Measurements from ENCODE around the gene KIAA0040.

KIAA0040 gene

DNA sequence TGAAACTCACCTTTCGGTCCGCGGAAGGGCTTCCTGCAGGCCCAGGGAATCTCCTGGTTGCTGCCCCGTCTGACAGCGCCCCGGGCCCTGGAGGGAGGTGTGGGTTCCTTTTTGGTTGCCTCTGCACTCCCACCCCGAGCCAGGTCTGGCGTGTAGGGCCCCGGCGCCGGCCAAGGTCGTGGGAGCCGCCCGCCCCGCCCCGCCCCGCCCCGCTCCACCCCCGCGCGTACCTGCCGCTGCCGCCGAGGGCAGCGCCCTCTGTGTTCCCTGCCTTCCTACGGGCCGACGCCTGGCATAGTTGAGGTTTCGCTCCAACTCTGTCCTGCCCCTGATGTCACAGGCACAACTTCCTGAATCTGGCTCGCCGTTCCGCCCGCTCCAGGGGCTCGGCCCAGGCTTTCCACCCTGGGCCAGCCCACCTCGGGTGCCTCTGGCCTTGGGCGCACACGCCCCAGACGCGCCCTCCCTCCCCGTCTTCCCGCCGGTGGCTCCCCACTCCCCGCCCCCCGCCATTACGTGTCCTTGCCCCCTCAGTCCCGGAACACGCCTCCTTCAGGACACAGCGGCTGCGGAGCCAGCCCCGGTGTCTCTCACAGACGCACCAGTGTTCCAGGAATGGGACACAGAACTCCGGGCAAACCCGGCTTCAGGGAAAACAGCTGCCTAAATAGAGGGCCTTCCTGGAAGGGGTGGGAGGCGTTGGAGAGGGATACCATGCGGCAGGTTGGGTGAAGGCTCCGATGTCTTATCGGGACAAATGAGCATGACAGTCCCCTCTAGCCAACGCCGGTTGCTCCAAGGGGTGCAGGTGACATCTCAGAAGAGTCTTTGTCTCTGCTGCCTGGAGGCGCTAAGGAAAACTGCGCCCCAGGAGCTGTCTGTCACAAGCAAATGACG lies at the start of gene KIAA0040:
KIAA0040 (minus strand) TSS at position 147 of the 897 bp plus-strand sequence. CDS start 31,763 bp downstream, outside the sequence.
- DNase-seq: peak; percentile 80

DNA sequence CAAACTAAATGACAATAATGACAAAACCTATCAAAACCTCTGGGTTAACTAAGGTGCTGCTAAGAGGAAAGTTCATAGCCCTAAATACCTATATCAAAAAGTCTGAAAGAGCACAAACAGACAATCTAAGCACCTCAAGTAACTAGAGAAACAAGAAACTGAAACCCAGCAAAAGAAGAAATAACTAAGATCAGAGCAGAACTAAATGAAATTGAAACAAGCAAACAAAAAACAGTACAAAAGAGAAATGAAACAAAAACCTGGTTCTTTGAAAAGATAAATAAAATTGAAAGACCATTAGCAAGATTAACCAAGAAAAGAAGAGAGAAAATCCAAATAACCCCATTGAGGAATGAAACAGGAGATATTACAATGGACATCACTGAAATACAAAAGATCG lies 44.8 kb upstream of the KIAA0040 start:
- peak; percentile 63 for DNase-seq

DNA sequence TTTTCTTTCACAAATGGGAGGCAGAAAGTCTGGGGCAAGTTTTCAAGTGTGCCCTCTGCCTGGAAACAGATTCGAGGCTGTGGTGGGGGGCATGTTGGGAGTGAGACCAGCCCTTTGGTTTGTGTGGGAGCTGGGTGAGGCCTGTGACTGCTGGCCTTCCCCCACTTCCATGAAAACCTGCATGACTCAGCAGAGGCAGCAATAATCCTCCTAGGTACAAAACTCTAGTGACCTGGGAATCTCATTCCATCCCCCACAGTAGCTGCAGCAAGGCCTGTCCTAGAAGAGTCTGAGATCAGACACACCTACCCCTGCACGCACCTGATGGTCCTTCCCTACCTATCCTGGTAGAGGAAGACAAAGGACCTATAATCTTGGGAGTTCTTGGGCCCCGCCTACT lies 42.1 kb upstream of the KIAA0040 start:
- no peak for DNase-seq

DNA sequence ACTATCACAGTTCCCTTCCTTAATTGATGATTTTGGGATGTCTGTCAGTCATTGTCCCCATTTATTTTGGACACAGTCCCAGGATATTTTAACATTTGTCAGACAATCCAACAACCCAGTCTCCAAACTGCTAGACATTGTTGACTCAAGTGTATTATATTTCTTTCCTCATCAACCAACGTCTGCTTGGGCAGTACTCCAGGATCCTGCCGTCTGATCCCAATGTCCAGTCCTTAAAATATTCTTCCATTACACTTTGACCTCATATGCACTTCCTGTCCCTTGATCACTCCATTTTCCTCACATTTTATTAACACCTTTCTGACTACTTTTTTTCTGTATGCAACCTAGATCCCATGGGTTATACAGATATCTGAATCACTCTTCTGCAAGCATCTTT lies 39.8 kb upstream of the KIAA0040 start:
- DNase-seq: no peak

DNA sequence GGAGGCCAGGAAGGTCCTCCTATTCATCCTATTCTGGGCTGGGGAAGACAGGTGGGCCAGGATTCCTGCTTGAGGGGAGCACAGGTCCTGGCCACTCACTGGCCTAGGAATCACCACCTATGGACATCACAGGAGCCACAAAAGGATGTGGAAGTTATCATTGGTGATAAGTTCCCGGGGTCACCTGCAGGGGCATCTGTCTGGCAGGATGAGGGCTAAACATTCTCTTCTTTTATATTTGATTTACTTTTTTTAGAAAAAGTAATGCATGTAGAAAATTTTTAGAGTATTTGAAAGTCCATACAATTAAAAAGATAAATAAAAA lies 33.2 kb upstream of the KIAA0040 start:
- DNase-seq: no peak

DNA sequence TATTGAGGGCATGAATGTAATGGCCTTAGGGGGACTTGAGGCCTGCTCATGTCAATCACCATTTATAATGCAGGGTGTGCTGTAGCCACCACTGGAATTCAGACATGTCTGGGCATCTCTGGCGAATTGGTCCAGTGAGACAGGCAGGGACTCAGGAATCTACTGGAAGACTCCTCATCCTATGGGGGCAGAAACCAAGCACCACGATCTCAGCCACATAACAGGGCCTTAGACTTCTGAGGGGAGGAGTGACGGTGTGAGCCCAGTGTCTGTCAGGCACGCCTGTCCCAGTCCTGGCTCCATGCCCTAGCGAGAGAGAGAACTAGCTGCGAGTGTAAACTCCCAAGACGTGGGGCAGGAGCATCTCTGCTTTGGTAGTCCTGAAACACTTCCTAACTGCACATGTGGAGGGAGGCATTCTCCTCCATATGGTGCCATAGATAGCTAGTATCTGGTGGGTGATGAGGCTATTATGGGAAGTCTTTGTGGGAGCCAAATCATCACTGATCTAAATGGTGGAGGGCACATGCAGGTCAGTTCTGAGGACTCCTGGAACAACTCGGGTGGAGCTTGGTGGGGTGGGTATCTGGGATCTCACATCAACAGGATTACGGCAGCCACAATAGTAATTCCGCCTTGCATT lies 29.8 kb upstream of the KIAA0040 start:
- no peak for DNase-seq

DNA sequence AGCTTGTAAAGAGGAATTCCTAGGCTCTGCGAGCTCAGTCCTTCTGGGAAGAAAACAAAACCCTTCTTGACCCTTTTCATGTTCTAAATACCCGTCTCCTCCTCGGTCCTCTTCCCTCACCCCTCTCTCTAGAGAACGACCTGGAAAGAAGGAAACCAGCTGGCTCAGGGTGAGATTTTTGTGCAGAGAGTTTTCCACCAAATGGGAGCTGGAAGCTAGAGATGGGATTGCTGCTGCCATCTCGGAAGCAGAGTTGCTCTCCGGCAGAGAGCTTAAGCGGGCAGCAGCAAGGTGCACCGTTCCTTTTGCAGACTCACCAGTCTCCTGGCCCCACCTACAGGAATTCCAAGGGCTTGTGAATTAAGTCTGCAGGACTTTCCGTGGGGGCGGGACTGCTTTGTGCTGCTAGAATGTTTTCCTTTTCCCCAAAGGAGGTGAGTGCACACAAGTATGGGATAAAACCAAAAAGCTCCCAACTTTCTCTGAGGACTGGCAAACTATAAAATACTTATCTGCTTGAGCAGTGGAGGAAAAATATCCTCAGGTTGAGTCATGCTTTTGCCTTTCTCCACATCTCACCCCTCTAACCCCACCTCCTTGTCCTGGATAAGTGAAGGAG lies 29.1 kb upstream of the KIAA0040 start:
- no peak for DNase-seq

DNA sequence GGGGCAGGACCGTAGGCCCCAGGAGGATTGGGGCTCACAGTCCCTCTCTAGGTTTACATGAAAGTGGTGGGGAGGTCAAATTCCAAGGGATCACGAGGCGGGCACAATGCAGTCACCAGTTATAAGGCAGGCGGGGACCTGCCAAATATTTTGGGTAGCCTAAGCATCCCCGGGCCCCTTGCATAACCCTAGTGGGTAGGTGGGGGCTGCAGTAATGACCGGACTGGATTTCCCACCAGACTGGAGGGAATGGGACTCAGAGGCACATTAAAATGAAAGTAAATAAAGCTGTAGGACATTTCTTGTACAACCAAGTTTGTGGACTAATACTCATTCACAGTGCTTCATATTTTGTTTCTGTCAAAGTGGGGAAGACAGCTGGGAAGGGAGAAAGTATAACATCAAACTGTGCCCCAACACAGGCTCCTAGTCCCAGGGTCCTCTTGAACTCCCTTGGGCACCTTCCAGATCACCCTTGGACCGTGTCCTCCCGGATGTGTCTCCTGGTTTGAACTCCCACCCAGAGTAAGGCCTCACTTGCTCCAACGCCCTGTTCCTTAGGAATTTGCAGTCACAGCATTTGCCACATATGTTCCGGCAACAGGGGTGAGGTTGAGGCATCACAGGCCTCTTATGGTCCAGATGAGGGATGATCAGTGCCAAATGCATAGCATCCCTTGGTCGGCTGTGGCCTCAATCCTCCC lies 28.4 kb upstream of the KIAA0040 start:
- no peak for DNase-seq

DNA sequence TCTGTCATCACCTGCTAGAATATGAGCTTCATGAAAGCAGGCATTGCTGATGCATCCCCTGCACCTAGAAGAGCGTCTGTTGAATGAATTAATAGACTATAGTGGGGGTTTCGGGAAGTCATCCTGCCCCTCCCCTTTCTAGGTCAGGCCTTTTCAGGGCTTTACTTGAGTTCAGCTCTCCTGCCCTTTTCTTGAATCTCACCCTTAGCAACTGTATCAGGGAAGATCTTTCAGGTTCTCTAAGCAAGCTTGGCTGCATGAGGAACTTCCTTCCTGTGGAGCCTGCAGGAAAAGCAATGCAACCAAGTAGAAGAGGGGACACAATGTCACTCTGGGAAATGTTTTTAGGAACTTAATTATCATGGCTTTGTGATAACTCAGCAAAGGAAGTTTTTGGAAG lies 27.2 kb upstream of the KIAA0040 start:
- DNase-seq: no peak

DNA sequence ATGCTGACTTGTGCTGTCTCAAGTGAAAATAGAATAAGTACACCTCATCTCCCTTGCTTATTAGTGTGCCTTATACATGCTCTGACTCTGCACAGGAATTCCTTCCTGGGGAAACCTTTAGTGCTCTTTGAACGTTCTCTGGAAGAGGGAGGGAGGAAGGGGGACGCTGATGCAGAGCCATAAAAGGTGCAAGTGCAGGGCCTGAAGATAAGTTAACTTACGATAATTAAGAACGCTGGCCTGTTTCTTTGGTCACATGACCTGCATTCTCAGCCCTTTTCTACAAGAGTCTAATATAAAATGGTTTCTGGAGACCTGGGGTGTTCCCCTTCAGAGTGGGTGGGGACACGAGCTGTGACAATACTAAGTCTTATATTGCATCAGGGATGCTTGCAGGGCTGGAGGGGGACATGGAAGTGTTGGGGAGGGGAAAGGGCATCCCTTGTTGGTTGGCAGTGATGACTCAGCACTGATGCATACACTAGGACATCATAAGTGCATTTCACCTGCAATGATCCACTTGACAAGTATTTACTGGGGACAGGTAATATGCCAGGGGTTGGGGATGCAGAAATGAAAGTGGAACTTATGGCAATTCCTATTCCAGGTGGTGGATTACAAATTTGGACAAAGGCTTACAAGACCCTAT lies 26.3 kb upstream of the KIAA0040 start:
- DNase-seq: no peak

DNA sequence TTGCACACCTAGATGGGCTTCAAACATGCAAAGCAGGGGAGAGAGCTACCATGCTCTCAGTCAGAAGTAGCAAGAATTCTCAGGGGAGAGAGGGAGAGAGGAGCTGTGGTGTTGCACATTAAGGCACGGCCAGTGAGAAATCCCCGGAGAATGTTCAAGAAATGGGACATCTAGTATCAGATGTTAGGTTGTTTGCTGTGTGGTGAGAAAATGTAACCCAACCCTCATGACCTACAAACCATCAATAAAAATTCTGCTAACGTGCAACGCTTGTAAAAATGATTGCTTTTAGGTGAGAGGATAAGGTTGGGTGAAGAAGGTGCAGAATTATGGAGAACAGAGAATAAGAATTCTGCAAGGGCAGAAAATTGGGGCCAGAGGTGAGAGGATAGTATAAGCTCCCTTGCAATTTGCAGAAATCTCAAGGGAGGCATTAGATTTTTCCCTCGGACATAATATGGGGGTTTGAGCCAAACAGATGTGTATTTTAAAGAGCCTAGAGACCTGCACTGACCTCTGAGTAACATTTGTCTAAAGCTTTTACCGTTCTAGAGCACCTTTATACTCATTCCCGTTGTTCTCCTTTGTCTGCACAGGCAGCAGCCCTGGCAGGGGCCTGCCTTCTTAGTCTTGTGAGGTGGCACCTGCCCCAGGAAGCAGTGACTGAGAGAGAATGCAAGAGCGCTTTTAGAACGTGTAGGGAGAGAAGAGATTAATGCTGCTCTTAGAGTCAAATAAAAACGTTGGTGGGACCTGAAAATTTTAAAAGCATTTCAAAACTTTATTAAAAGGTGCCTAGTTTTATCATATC lies 25.4 kb upstream of the KIAA0040 start:
- no peak for DNase-seq

DNA sequence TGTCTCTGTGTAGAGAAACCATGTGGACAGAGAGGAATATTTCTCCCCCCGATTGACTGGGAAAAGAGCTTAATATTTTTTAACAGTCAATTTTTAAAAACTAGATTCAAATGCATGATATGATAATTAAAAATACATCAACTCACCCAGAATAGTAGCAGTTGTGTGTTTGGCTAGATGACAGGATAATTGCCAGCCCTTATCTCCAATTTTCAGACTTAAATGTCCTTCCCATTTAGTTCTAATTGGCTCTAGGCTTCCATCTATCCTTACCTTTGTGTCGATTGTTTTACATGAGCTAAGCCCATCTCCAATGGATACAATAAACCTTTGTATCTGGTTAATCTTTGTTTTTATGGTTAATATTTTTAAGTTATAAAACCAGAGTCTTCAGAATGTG lies 23.9 kb upstream of the KIAA0040 start:
- DNase-seq: no peak

DNA sequence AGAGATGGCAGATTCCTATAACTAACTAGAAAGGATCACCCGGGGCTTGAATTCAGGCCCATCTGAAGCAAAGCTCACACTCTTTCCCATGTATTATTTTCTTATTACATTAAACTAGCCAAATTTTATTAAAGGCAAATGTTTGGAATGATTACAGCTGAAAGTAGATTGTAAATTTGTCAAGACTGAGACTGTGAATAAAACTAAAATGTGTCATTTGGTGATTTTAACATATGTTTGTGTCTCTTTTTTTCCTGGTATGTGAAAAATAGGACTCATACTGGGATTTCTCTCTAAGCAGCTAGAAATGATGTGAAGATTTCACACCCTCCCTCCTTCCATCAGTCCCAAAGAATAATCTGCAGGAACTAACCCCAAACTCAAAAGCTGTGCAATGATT lies 19.1 kb upstream of the KIAA0040 start:
- DNase-seq: no peak

DNA sequence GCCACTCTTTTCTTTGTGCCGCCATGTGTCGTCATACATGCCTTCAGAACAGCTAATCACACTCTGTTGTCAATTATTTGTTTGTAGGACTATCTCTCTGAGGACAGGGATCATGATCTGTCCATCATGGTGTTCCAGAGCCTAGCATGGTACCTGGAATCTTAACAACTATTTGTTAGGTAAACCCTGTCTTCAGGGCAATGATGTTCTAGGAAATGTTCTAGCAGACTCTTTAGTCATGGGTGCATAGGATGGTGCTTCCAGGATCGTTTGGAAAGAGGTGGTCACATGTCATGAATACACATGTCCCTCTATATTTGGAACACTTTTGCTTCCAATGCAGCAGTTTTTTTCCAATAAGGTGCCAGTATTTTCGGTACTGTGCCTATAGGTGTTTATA lies 18.2 kb upstream of the KIAA0040 start:
- no peak for DNase-seq

DNA sequence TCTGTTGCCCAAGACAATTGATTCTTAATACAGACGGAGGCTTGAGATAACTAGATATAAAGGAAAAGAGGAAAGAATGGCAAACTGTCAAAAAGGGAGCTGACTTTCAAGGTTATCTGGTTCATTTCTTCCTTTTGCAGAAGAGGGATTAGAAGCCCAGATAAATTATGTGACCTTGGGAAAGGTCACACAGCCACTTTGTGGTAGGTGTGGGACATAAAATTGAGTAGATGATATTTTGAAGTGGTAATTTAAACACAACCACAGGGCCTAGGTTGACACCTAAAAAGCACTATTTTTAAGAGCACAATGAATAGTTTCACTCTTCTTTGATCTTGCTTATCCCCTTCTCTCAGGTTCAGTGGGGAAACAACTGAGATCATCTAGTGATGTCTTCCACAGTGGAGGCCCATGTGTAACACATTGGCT lies 16.9 kb upstream of the KIAA0040 start:
- no peak for DNase-seq

DNA sequence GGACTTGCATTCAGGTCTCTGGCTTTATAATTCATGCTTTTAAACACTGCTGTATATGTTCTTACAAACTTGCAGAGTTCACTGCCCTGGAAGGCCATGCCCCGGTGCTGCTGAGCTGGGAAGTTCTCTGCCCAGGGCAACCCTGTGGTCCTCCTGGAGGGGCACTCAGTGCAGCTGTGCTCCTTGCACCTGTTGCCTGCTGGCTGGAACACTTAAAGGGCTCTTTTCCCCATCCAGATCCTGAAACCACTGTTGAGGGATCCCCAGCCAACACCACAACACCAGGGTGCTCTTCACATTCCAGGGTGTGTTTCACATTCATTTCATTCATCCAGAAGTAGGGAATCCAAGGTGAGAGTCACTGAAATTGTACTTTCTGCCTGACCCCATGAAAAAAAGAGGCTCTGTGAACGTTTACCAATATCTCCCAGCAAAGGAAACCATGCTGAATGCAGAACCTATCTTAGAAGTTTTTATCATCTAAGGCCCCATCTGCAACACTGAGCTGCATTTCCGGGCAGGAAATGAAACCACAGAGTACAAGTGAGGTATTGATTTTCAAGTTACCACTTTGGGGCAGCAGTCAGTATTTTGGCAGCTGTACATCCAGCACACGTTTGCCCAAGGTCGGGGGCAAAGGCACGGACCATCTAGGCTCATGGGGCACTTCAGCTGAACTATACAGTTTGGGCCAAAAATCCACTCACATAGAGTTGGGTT lies 16.4 kb upstream of the KIAA0040 start:
- no peak for DNase-seq

DNA sequence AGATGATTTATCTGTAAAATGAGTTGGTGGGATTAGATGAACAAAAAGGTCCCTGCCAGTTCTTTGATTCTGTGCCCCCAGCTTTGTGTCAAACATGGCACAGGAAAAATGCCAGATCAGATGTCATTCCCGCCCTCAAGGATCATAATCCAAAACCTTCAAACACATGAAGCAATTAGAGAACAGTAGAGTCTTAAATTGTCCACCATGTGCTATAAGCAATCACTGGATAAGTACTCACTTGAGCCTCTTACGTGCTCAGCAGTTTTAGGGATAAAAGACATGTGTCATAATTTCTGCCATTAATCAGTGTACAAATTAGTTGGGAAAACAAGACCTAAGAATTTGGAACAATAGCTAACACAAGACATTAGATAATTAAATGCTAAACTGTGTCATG lies 15.4 kb upstream of the KIAA0040 start:
- DNase-seq: no peak

DNA sequence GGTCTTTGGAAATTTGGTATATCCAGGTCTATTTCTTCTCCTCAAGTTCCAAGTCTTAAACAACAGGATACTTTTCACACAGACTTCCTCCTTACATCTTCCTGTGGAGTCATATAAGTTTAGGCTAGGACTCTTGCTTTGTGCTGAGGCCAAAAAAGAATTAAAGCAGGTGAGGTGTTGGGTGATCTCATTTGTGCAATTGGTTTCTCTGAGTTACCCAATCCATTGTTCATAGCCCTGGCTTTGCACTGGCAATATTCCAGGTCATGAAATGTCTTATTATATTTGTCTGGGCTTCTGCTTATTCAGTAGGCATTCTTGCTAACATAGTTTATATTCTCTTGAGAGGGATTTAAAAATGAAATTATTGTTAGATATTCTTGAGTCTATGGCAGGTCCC lies 14.1 kb upstream of the KIAA0040 start:
- no peak for DNase-seq

DNA sequence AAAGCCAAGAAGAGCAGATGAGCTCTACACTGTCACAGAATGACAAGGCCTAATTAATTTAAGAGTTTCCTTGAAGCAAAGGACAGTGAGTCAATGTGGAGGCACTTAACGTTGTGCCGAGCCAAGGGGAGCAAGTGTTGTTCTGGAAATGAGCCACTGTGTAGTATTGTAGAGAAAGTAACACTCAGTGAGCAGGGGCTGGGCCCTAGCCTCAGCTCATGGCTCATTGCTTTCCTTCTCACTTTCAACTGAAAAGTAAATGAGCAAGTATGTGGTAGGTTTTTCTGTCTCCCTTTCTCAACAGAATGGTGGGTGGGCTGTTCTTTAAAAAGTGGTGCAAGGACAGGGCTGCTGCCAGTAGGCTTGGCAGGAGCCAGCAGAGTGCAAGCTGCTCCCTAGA lies 11.8 kb upstream of the KIAA0040 start:
- no peak for DNase-seq

DNA sequence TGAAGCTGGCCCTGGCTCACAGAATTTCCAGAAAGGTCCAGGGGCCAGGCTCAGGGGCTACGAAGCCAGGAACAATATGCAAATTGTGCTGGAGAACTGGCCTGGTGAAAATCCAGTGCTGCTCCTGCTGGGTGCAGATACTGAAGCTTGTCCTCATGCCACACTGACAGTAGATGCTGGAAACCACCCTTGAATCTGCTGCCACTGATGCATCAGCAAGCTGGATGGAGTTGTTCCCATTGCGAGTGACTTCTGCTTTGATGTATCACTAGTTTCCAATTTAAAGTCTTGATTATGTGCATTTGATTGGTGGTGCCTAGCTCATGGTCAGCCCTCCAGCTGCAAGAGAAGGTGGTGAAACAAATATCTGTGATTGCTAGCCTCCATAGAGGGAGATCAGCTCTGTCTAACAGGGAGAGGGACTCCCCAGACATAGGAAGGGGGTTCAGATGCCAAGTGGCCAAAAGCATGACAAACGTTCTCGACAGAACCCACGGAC lies 11.0 kb upstream of the KIAA0040 start:
- DNase-seq: no peak

All from suppressor macrophage treated with lipopolysaccharide for 4 hours (primary cell).